Central memory CD8-positive, alpha-beta T cell (primary cell): ENCODE results near the gene WDR93.

Experiments
- ATAC-seq: fragments of 150-1000 bp; cut with Tn5 transposase; replicated peaks from 2 replicates; pipeline ENCODE4 v1.10.0; 2022; ENCODE audit warnings: mild to moderate bottlenecking, moderate FRiP score, moderate number of reproducible peaks; ENCODE audit not compliant: poor library complexity, severe bottlenecking; ENCODE audit errors: extremely low read depth
- DNase-seq, 2 donors: peaks; one replicate each; pipeline ENCODE4 v3.0.0; 2021; ENCODE audit warnings: low spot score in 2 of 2
- H3K27ac Mint-ChIP-seq: one replicate; pipeline ENCODE4 v1.8.0; 2022; ENCODE audit warnings: low read depth, mild to moderate bottlenecking, moderate library complexity, mixed read lengths
- H3K27me3 Mint-ChIP-seq: one replicate; pipeline ENCODE4 v1.8.0; 2022; ENCODE audit warnings: mixed read lengths
- H3K36me3 Mint-ChIP-seq: one replicate; pipeline ENCODE4 v1.8.0; 2022; ENCODE audit warnings: mild to moderate bottlenecking, moderate library complexity, mixed read lengths; ENCODE audit not compliant: insufficient read depth
- H3K4me1 Mint-ChIP-seq: one replicate; pipeline ENCODE4 v1.8.0; 2022; ENCODE audit warnings: mixed read lengths
- H3K4me3 Mint-ChIP-seq: one replicate; pipeline ENCODE4 v1.8.0; 2022; ENCODE audit warnings: mild to moderate bottlenecking, moderate library complexity, mixed read lengths
- H3K9me3 Mint-ChIP-seq: one replicate; pipeline ENCODE4 v1.8.0; 2022; ENCODE audit warnings: mixed read lengths

WDR93 gene

DNA sequence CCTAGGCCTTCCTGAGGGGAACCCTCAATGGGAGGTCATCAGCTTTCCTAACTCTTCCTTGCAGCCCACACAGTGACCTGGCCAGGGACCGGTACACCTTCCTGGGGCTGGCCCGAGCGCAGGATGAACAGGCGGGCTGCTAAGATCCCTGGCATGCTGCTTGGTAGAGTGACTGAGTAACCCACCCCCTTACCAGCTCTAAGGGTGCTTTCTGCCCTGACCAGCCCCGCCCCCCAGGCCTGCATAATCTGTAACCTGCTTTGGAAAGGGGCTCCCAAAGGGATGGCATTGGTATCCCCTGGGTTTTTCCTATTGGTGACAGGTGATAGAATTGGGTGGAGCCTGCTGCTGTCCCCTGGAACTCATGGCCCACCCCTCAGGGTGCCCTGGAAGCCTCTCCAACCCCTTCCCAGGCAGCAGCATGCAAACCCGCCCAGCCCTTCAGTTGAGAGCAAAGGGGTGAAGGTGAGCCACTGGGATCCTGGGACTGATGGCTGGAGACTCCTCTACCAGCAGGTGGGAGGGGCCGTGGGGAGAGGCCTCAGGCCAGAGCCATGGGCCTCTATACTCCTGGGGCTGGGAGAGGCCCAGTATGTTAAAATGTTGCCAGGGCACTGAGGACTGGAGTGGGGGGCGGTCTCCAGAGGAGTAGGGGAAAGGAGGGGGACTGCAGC lies 24.3 kb upstream of the WDR93 start:
- ATAC-seq (no peak), DNase-seq (no peak)
- H3K27ac Mint-ChIP-seq, result no peak overlapping the region
- no peaks in the 10 kb centered on the region for H3K36me3 Mint-ChIP-seq
- H3K4me1 Mint-ChIP-seq, result no peaks in the 10 kb centered on the region
- H3K9me3 Mint-ChIP-seq, result no peaks in the 10 kb centered on the region
- H3K4me3 Mint-ChIP-seq, result no peak overlapping the region
- H3K27me3 Mint-ChIP-seq, result peaks cover 38% of the 10 kb centered on the region

- no peak for ATAC-seq
- no peak overlapping the region for H3K4me3 Mint-ChIP-seq
- peaks cover 35% of the 10 kb centered on the region for H3K27me3 Mint-ChIP-seq
- H3K27ac Mint-ChIP-seq, result no peak overlapping the region
- no peaks in the 10 kb centered on the region for H3K4me1 Mint-ChIP-seq
- DNase-seq, result no peak
- H3K36me3 Mint-ChIP-seq, result no peaks in the 10 kb centered on the region
- no peaks in the 10 kb centered on the region for H3K9me3 Mint-ChIP-seq
These were observed 23.5 kb upstream of the WDR93 start for GRCh38 chr15:89666858-89667705.

GRCh38 chr15:89667706-89667960 lies 23.0 kb upstream of the WDR93 start:
- no peak for ATAC-seq

DNA sequence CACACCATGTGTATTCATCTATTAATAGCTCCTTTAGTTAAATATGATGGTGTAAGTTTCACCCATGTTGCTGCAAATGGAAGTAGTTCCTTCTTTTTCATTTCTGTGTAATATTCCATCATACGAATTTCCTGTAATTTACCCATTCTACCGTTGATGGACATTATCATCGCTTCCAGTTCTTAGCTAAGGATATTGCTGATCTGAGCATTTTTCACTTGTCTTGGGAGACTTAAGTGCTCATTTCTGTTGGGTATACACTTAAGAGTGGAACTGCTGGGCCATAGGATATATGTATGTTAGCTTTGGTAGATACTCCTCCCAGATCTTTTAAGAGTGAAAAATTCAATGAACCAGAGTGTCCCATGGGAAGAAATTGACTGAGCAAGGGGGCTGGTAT lies 22.4 kb upstream of the WDR93 start:
- DNase-seq (no peak), ATAC-seq (no peak)
- Mint-ChIP-seq H3K4me3 (no peak overlapping the region), H3K36me3 (no peaks in the 10 kb centered on the region), H3K9me3 (no peaks in the 10 kb centered on the region), H3K27ac (no peak overlapping the region), H3K4me1 (no peaks in the 10 kb centered on the region), H3K27me3 (peaks cover 24% of the 10 kb centered on the region)

More at GRCh38 chr15:89667706-89667960, 23.0 kb upstream of the WDR93 start:
- Mint-ChIP-seq H3K9me3 (no peaks in the 10 kb centered on the region), H3K27me3 (peaks cover 30% of the 10 kb centered on the region), H3K36me3 (no peaks in the 10 kb centered on the region), H3K4me1 (no peaks in the 10 kb centered on the region), H3K4me3 (no peak overlapping the region), H3K27ac (no peak overlapping the region)
- DNase-seq, result no peak

- Mint-ChIP-seq H3K4me1 (no peaks in the 10 kb centered on the region), H3K4me3 (no peak overlapping the region), H3K9me3 (no peaks in the 10 kb centered on the region), H3K36me3 (no peaks in the 10 kb centered on the region), H3K27me3 (peaks cover 18% of the 10 kb centered on the region), H3K27ac (no peak overlapping the region)
- ATAC-seq (no peak), DNase-seq (no peak)
These were observed 21.2 kb upstream of the WDR93 start for GRCh38 chr15:89669309-89669865.

DNA sequence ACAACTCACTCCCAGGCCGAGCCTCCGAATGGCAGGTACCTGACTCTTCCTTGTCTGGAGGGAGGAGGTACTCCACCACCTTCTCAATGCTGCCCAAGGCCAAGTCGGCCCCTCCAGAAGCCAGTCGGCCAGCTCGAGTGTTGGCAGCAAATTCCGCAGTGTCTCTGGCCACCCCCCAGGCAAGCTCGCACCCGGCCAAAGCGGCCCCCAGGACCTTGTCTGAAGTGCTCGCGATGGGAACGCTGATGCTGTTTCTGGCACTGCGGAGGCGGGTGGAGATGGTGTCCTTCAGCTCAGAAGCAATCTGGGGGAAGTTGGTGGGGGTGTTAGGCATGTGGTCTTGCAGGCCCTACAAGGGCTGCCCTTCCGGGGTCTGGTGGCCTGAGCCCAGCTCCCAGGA lies 20.7 kb upstream of the WDR93 start:
- Mint-ChIP-seq H3K27me3 (peaks cover 12% of the 10 kb centered on the region), H3K36me3 (no peaks in the 10 kb centered on the region), H3K27ac (no peak overlapping the region), H3K4me1 (no peaks in the 10 kb centered on the region), H3K9me3 (no peaks in the 10 kb centered on the region), H3K4me3 (no peak overlapping the region)
- DNase-seq, result no peak
- no peak for ATAC-seq

DNA sequence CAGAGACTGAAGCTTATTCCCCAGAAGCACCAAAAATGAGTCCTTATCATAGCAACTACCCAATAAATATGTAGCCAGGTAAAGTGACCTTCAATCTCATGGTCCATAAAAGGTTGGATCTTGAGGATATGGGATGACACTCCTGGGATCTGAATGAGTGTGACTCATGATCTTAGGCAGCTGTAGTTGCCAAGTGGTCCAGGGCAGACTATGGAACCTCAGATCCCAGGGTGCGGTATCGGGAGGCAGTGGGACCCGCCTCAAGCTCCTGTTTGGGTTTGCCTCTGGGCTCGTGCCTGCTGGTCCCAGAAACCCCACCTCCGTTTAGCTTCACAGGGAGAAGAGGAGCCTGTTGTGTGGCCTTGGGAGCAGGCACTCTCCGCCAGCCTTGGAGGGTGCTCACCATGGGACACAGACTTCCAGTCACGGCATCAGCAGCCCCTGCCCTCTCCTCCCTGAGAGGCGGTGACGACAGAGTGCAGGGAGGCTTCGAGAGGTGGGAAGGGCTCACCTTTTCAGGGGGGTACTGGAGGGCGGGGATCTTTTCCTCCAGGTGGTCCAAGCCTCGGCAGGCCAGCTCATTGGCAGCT lies 19.5 kb upstream of the WDR93 start:
- no peaks in the 10 kb centered on the region for H3K36me3 Mint-ChIP-seq
- ATAC-seq (no peak), DNase-seq (no peak)
- no peak overlapping the region for H3K4me3 Mint-ChIP-seq
- no peaks in the 10 kb centered on the region for H3K9me3 Mint-ChIP-seq
- H3K27me3 Mint-ChIP-seq, result peaks cover 10% of the 10 kb centered on the region
- H3K4me1 Mint-ChIP-seq, result no peaks in the 10 kb centered on the region
- no peak overlapping the region for H3K27ac Mint-ChIP-seq

GRCh38 chr15:89671687-89672086 lies 18.9 kb upstream of the WDR93 start:
- no peak for ATAC-seq
- H3K9me3 Mint-ChIP-seq, result no peaks in the 10 kb centered on the region
- H3K36me3 Mint-ChIP-seq, result no peaks in the 10 kb centered on the region
- no peaks in the 10 kb centered on the region for H3K4me1 Mint-ChIP-seq
- no peak for DNase-seq
- no peak overlapping the region for H3K4me3 Mint-ChIP-seq
- no peak overlapping the region for H3K27ac Mint-ChIP-seq
- peaks cover 10% of the 10 kb centered on the region for H3K27me3 Mint-ChIP-seq

GRCh38 chr15:89672221-89673164 lies 18.1 kb upstream of the WDR93 start:
- DNase-seq, result no peak
- no peaks in the 10 kb centered on the region for H3K4me1 Mint-ChIP-seq
- H3K27ac Mint-ChIP-seq, result no peak overlapping the region
- ATAC-seq, result no peak
- H3K9me3 Mint-ChIP-seq, result no peaks in the 10 kb centered on the region
- peaks cover 5% of the 10 kb centered on the region for H3K27me3 Mint-ChIP-seq
- H3K36me3 Mint-ChIP-seq, result no peaks in the 10 kb centered on the region
- H3K4me3 Mint-ChIP-seq, result no peak overlapping the region

DNA sequence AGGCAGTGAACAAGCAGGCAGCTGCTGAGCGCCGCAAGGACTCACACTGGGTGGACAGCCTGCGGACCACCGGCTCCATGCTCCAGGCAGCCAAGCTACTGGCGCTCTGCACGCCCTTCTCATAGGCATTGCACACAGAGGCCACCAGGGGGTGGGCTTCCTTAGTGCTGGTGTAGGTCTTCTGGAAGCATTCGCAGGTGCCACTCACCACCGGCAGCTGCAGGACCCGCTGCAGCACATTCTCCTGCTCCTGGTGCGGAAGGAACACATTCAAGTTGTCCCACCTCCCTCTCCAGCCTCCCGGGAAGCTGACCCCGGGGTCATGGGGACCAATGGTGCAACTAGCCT lies 17.5 kb upstream of the WDR93 start:
- Mint-ChIP-seq H3K27me3 (no peaks in the 10 kb centered on the region), H3K36me3 (no peaks in the 10 kb centered on the region), H3K27ac (no peak overlapping the region), H3K4me3 (no peak overlapping the region), H3K4me1 (no peaks in the 10 kb centered on the region), H3K9me3 (no peaks in the 10 kb centered on the region)
- DNase-seq (no peak), ATAC-seq (no peak)

GRCh38 chr15:89674526-89674925 lies 16.1 kb upstream of the WDR93 start:
- no peaks in the 10 kb centered on the region for H3K27me3 Mint-ChIP-seq
- H3K27ac Mint-ChIP-seq, result no peak overlapping the region
- H3K4me3 Mint-ChIP-seq, result no peak overlapping the region
- H3K36me3 Mint-ChIP-seq, result no peaks in the 10 kb centered on the region
- DNase-seq (no peak), ATAC-seq (no peak)
- H3K9me3 Mint-ChIP-seq, result no peaks in the 10 kb centered on the region
- H3K4me1 Mint-ChIP-seq, result no peaks in the 10 kb centered on the region

DNA sequence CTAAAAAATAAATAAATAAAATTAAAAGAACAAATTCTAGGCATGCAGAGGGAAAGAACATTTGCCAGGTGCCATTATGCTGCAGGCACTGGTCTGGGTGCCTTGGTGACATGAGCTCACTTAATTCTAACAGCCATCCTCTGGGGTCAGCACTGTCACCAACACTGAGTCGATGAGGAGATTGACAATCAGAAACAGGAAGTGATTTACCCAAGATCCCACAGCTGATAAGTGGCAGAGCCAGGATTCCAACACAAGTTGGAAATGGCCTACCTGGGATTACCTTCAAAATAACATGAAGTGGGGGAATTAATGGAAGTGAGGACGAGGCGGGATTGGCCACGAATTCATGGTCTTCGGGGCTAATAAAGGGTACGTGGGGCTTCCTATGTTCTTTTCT lies 15.0 kb upstream of the WDR93 start:
- Mint-ChIP-seq H3K27me3 (no peaks in the 10 kb centered on the region), H3K4me1 (no peaks in the 10 kb centered on the region), H3K27ac (no peak overlapping the region), H3K36me3 (no peaks in the 10 kb centered on the region), H3K4me3 (no peak overlapping the region), H3K9me3 (no peaks in the 10 kb centered on the region)
- no peak for ATAC-seq
- DNase-seq, result no peak
